GM12874 (cell line): ENCODE measurements around the gene CD36.

ENCODE experiments used
- TF ChIP-seq, protein P1 (sequence below): IDR thresholded peaks from 2 replicates; pipeline ENCODE4 v1.5.1; 2011; ENCODE audit warnings: low read depth, mild to moderate bottlenecking, control low read depth, low read length, moderate library complexity; ENCODE audit not compliant: insufficient read depth

CD36 gene

DNA sequence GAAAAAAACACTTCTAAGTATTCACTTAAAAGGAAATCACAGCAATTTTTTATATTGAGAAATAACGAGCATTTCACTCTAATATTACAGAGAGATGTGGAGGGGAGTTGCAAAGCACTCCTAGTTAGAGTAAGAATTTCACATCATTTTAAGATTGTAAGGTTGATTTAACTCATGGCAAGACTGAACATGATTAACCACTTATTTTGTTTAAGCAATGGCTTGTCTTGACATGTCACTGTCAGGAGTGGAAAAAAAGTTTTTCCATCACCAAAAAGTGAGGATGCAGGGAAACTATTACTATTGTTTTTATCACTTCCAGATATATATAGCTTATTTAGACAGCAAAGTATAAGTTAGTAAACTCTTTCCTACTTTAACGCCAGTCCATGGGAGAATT, 27.1 kb downstream of the CD36 start:
- TF ChIP-seq, protein P1, sequence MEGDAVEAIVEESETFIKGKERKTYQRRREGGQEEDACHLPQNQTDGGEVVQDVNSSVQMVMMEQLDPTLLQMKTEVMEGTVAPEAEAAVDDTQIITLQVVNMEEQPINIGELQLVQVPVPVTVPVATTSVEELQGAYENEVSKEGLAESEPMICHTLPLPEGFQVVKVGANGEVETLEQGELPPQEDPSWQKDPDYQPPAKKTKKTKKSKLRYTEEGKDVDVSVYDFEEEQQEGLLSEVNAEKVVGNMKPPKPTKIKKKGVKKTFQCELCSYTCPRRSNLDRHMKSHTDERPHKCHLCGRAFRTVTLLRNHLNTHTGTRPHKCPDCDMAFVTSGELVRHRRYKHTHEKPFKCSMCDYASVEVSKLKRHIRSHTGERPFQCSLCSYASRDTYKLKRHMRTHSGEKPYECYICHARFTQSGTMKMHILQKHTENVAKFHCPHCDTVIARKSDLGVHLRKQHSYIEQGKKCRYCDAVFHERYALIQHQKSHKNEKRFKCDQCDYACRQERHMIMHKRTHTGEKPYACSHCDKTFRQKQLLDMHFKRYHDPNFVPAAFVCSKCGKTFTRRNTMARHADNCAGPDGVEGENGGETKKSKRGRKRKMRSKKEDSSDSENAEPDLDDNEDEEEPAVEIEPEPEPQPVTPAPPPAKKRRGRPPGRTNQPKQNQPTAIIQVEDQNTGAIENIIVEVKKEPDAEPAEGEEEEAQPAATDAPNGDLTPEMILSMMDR, result no peak

DNA sequence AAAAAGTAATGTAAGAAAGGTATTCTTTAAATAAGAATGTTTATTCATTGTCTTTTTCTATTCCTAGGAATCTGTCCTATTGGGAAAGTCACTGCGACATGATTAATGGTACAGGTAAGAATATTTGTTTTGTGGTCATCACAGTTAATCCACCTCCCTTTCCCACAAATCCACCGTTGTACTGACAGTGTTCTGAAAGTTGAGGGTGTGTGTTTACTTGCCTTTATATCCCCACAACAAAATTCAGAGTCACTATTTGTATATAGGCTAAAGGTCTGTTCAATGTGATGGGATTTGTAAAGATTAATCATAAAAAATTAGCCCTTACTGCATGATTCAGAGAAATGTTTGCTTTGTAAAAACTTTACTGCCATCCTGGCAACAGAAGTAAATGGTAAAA, 27.9 kb downstream of the CD36 start:
- TF ChIP-seq, protein P1, result no peak

- TF ChIP-seq, protein P1, result no peak
Observed at GRCh38 chr7:80671744-80672143, 33.3 kb downstream of the CD36 start.

DNA sequence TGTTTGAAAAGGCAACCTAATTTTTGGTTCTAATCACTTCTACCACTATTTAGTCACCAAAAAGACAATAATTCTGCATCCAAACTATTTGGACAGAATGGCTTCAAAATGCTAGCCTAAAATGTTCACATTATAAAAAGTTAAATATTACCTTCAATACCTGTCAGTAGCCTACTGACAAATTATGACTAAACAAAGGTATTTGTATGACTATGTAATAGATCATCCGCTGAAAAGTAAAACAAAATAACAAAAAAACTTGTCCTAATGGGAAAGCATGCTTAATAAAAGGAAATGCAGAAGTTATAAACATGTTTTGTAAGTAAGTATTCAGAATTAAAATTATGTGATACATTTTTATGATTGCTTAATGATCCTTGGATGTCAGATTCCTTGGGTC, 36.6 kb downstream of the CD36 start:
- TF ChIP-seq, protein P1, result no peak

DNA sequence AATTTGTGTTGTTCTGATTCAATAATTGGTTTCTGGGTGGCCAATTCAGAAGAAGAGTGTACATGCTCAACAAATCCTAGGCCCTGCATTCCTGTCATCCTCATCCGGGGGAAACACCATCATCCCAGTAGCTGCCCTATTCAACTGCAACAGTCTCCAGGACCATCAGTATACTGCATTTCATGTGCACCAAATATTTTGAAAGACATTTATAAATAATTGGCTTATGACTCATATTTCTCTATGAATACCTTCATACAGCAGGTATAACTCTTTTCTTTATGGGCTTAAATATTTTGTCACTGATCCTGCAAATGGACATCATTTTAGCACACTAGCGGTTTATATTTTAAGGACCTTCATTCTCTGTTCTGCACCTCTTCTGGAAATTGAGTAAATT, 38.0 kb downstream of the CD36 start:
- TF ChIP-seq, protein P1, result no peak

GRCh38 chr7:80677629-80678028, 39.2 kb downstream of the CD36 start:
- TF ChIP-seq, protein P1, result no peak

DNA sequence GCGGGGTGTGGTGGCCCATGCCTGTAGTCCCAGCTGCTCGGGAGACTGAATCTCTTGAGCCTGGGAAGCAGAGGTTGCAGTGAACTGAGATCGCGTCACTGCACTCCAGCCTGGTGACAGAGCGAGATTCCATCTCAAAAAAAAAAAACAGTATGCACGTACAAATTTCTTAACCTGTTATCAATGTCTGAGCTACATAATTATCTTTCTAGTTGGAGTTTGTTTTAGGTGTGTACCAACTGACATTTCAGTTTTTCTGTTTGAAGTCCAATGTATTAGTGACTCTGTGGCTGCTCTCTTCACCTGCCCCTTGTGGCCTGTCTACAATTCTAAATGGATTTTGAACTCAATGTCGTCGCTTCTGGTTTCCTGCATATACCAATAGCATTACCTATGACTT, 40.3 kb downstream of the CD36 start:
- TF ChIP-seq, protein P1, result no peak
